ENCODE results near the gene HARBI1. TPM values are rescaled to one million over a fixed set of nuclear protein-coding genes. Genes with fewer than 3 reads are reported as not detected.

The HARBI1 gene
- total RNA-seq, 4 donors from 2014 or later = 1.2 to 6.9 (median 3.3) TPM

DNA sequence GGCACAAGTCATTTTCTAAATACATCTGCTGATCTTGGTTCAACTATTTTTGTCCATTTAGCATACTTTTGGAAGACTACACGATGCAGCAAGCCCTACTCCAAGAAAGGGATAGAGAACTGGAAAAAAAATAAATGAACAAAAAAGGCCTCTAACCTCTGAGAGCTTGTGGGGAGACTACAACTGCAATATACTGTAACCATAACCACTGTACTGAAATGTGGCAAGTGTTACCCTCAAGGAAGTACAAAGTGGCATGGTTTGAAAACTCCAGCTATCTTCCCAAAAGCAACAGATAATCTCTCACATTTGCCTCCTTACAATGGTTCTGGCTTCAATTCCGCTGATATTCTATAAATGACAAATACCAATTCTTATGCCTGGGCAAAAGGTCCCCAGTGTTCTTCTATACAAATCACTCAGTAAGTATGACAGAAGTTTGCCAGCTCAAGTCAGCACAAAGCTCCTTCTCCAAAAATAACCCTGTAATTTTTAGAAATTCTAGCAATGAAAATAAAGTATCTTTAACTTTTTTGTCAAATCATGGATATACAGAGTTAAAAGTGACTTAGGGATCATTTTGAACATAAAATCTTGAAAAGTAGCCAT lies 46.1 kb downstream of the HARBI1 start:
- no peak for DNase-seq
- intact Hi-C loops (cut with DNase I; ENCODE audit: low total_unique reads) = no loop called here
- H3K4me1 ChIP-seq = peaks cover 14% of the 10 kb centered on the region in 2 donors
- TF ChIP-seq, protein P1, sequence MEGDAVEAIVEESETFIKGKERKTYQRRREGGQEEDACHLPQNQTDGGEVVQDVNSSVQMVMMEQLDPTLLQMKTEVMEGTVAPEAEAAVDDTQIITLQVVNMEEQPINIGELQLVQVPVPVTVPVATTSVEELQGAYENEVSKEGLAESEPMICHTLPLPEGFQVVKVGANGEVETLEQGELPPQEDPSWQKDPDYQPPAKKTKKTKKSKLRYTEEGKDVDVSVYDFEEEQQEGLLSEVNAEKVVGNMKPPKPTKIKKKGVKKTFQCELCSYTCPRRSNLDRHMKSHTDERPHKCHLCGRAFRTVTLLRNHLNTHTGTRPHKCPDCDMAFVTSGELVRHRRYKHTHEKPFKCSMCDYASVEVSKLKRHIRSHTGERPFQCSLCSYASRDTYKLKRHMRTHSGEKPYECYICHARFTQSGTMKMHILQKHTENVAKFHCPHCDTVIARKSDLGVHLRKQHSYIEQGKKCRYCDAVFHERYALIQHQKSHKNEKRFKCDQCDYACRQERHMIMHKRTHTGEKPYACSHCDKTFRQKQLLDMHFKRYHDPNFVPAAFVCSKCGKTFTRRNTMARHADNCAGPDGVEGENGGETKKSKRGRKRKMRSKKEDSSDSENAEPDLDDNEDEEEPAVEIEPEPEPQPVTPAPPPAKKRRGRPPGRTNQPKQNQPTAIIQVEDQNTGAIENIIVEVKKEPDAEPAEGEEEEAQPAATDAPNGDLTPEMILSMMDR (IDR thresholded peaks at IDR 0.05 in 4 of 5, conservative IDR thresholded peaks at IDR 0.05 in 1 of 5) = no peak
- no peak overlapping the region for H3K4me3 ChIP-seq
- in situ Hi-C loops (cut with MboI; ENCODE audit: low sequenced_read_pairs in 4 of 4) = no loop called here
- no peaks in the 10 kb centered on the region for H3K36me3 ChIP-seq
- H3K27me3 ChIP-seq = no peaks in the 10 kb centered on the region
- no peak for ATAC-seq
- no peak overlapping the region for H3K27ac ChIP-seq
- no peaks in the 10 kb centered on the region for H3K9me3 ChIP-seq

DNA sequence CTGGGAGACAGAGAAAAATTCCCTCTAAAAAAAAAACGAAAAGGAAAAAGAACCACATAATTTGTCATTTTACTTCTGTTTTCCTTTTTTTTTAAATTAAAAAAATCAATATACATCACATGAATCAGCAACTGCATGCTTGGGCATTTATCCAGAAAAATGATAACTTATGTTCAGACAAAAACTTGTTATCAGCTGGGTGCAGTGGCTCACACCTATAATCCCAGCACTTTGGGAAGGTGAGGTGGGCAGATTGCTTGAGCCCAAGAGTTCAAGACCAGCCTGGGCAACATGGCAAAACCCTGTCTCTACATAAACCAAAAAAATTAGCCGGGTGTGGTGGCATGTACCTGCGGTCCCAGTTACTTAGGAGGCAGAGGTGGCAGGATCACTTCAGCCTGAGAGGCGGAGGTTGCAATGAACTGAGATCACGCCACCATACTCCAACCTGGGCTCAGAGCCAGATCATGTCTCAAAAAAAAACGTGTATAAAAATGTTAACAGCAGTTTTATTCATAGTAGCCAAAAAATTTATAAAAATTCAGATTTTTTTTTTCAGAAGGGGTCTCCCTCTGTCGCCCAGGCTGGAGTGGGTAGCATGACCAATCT lies 51.7 kb downstream of the HARBI1 start:
- in situ Hi-C loops (cut with MboI; ENCODE audit: low sequenced_read_pairs in 4 of 4) (no loop called here), intact Hi-C loops (cut with DNase I; ENCODE audit: low total_unique reads) (no loop called here)
- H3K36me3 ChIP-seq = no peaks in the 10 kb centered on the region
- H3K4me1 ChIP-seq = peaks cover 14 to 20% of the 10 kb centered on the region in 2 donors
- H3K27me3 ChIP-seq = no peaks in the 10 kb centered on the region
- TF ChIP-seq POLR2A (IDR thresholded peaks at IDR 0.05) = no peak
- TF ChIP-seq, protein P1 (IDR thresholded peaks at IDR 0.05 in 4 of 5, conservative IDR thresholded peaks at IDR 0.05 in 1 of 5) = no peak
- DNase-seq (no peak), ATAC-seq (no peak)
- no peaks in the 10 kb centered on the region for H3K9me3 ChIP-seq
- no peak overlapping the region for H3K4me3 ChIP-seq
- no peak overlapping the region for H3K27ac ChIP-seq

DNA sequence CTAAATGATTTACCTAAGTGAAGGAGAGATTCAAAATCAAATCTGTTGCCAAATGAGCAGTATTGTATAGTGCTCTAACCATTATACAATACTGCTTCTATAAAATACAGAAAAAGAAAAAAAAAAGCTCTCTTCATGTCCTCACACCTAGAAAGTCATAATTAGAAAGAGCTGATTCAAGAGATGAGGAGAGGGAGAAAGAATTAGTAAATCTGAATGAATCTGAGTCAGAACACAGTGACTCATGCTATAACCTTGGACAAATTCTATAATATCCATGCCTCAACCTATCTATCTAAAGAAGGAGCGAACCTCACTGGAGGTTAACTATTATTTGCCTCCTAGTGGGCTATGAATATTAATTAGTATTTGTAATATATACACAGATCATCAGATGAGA lies 52.6 kb downstream of the HARBI1 start:
- DNase-seq (no peak), ATAC-seq (no peak)
- Histone ChIP-seq H3K27ac (no peak overlapping the region), H3K36me3 (no peaks in the 10 kb centered on the region), H3K9me3 (no peaks in the 10 kb centered on the region), H3K4me3 (no peak overlapping the region), H3K27me3 (no peaks in the 10 kb centered on the region), H3K4me1 (peaks cover 23 to 28% of the 10 kb centered on the region in 2 donors)
- intact Hi-C loops (cut with DNase I; ENCODE audit: low total_unique reads) (no loop called here), in situ Hi-C loops (cut with MboI; ENCODE audit: low sequenced_read_pairs in 4 of 4) (no loop called here)
- TF ChIP-seq, protein P1 (IDR thresholded peaks at IDR 0.05 in 4 of 5, conservative IDR thresholded peaks at IDR 0.05 in 1 of 5) = no peak

DNA sequence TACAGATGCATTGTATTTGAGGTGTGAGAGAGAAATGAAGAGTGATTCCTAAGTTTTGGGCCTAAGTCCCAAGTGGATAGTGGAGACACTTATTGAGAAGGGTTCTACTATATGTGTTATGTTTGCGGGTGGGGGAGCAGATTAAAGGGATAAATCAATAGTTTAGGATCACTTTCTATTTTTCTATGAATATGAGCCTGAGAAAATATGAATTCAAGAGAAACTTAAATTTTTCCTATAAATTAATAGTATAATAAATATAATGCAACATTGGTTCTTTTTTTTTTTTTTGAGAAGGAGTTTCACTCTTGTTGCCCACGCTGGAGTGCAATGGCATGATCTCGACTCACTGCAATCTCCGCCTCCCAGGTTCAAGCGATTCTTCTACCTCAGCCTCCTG lies 54.5 kb downstream of the HARBI1 start:
- ATAC-seq = no peak
- no peaks in the 10 kb centered on the region for H3K27me3 ChIP-seq
- no peak overlapping the region for H3K27ac ChIP-seq
- no peak for DNase-seq
- H3K9me3 ChIP-seq = no peaks in the 10 kb centered on the region
- in situ Hi-C loops (cut with MboI; ENCODE audit: low sequenced_read_pairs in 4 of 4) (no loop called here), intact Hi-C loops (cut with DNase I; ENCODE audit: low total_unique reads) (no loop called here)
- H3K4me1 ChIP-seq = peaks cover 23 to 24% of the 10 kb centered on the region in 2 donors
- no peak for TF ChIP-seq POLR2A (IDR thresholded peaks at IDR 0.05)
- TF ChIP-seq, protein P1 (IDR thresholded peaks at IDR 0.05 in 4 of 5, conservative IDR thresholded peaks at IDR 0.05 in 1 of 5) = no peak
- no peaks in the 10 kb centered on the region for H3K36me3 ChIP-seq
- H3K4me3 ChIP-seq = no peak overlapping the region
